Stimulated activated CD4-positive, alpha-beta T cell treated with anti-CD3 and anti-CD28 coated beads, Interleukin-15, amount 100 ng/mL, for 24 hours (primary cell): ENCODE results near the gene TNFRSF9.

Experiments
- DNase-seq: peaks from one replicate; pipeline ENCODE4 v3.0.0-alpha.2; 2020

TNFRSF9 gene

GRCh38 chr1:7868070-7868780 is 72.4 kb downstream of the TNFRSF9 start:
- no peak for DNase-seq

GRCh38 chr1:7865978-7866377 is 74.7 kb downstream of the TNFRSF9 start:
- DNase-seq, result no peak
